Large intestine (tissue), 3 donors: ENCODE results near the gene PTDSS2. TPM values are rescaled to one million over a fixed set of nuclear protein-coding genes. Genes with fewer than 3 reads are reported as not detected.

ENCODE experiments used
- DNase-seq, 2 donors: peaks; one replicate each; pipeline versions ENCODE4 v3.0.0 to v3.0.0-alpha.2; 2013
- H3K27ac ChIP-seq: one replicate; pipeline ENCODE4 v1.5.1; 2013; ENCODE audit warnings: low read length
- H3K27me3 ChIP-seq: 2 replicates; pipeline ENCODE4 v1.6.1; 2013; ENCODE audit warnings: low read length; ENCODE audit not compliant: control insufficient read depth, insufficient read depth
- H3K36me3 ChIP-seq: 2 replicates; pipeline ENCODE4 v1.6.1; 2013; ENCODE audit warnings: low read length; ENCODE audit not compliant: control insufficient read depth, insufficient read depth
- H3K4me1 ChIP-seq: one replicate; pipeline ENCODE4 v1.6.1; 2013; ENCODE audit warnings: low read length; ENCODE audit not compliant: control insufficient read depth, insufficient read depth
- H3K4me3 ChIP-seq: one replicate; pipeline ENCODE4 v1.5.1; 2013; ENCODE audit warnings: low read length
- H3K9me3 ChIP-seq: one replicate; pipeline ENCODE4 v1.6.1; 2013; ENCODE audit warnings: mild to moderate bottlenecking, low read depth, low read length, moderate library complexity; ENCODE audit not compliant: control insufficient read depth
- WGBS: methylation state at CpG from one replicate; pipeline ENCODE4 v1.1.5; 2013; ENCODE audit warnings: low lambda C conversion rate; ENCODE audit not compliant: insufficient coverage; 5-methylcytosine and 5-hydroxymethylcytosine counted together
- polyA plus RNA-seq: library from polyadenylated mRNA; unstranded; fragments of 120-200 nt; gene quantifications from one replicate; pipeline ENCODE4 v1.2.1, GENCODE V29; 2013

Gene PTDSS2
- polyA plus RNA-seq, 1 donor, result 21.1 TPM

DNA sequence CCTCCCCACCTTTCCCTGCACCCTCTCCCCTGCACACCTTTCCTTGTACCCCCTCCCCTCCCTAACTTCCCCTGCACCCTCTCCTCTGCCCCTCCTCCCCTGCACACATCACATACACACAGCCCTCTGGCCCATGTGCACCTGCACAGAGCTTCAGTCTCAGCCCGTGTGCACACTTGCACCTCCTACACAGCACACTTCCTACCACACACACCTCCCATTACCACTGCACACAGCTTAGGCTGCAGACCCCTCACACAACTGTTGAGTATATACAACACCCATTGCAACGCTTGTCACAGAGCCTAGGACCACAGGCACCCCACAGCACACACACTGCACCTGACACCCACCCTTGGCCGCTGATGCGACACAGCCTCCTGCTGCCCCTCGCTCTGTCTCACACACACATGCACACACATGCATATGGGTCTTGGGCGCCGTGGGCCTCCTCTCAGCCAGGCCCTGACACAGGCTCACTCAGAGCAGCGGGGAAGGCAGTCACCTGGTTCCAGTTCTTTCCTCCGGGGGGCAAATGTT is 35.7 kb upstream of the PTDSS2 start:
- H3K4me1 ChIP-seq, result peaks cover 30% of the 10 kb centered on the region
- H3K27me3 ChIP-seq, result peaks cover 25% of the 10 kb centered on the region
- no CpG with 5 or more reads among the region's 9 CpGs for WGBS
- peak overlapping the region; percentile 13 for H3K4me3 ChIP-seq
- peaks cover 4% of the 10 kb centered on the region for H3K36me3 ChIP-seq
- no peak for DNase-seq
- H3K9me3 ChIP-seq, result no peaks in the 10 kb centered on the region
- H3K27ac ChIP-seq, result no peak overlapping the region

DNA sequence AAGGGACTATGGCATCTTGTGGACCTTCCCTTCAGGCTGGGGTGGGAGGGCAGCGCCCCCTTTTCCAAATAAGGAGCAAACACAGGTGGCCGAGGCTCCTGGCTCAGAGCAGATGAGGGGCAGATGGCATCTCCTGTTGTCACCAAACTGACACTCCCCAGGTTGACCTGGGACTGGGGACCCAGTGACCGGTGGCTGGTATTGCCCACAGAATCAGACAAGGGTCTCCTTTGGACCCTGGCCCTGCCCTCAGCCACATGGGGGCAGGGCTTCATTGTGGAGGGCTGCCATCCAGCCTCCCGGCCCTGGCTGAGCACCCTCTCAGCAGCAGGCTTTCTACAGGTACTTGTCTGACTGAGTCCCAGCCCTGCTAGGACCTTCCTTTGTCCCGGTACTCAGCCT is 34.4 kb upstream of the PTDSS2 start:
- H3K9me3 ChIP-seq, result peaks cover 8% of the 10 kb centered on the region
- H3K27me3 ChIP-seq, result peaks cover 29% of the 10 kb centered on the region
- H3K4me3 ChIP-seq, result peak overlapping the region; percentile 87
- WGBS, result no CpG with 5 or more reads among the region's 5 CpGs
- DNase-seq, result peak in 1 of 2 donors; percentile 47
- peaks cover 12% of the 10 kb centered on the region for H3K36me3 ChIP-seq
- peaks cover 30% of the 10 kb centered on the region for H3K4me1 ChIP-seq
- peak overlapping the region; percentile 98 for H3K27ac ChIP-seq

DNA sequence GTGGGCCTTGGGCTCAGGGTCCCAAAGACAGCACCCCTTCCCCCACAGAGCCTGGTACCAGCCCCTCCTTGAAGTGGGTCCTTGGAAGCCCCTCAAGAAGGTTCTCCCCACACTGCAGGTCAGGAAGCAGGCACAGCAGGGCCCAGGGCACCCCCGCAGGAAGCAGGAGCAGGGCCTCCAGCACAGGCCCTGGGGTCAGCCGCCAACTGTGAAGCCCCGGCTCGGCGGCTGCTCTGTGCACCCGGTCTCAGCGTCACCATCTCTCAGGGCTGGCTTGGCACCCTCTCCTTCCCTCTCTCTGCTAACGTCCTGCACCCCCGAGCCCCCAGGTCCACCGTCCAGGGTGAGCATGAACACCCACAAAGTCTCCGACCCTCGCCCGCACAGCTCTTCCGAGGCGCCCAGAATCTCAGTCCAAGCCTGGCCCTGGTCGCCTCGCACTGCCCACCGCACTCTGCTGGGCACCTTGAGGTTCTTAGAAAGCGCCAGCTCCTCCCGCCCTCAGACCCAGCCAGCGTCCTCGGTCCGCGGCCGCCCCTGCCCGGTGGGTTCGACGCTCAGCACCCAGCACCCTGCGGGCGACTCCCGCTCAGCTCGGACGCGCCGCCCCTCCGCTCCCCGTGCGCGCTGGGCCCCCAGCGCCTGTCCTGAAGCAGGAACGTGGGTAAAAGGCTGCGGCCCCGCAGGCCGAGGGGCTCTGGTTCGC is 33.9 kb upstream of the PTDSS2 start:
- peak overlapping the region; percentile 98 for H3K27ac ChIP-seq
- H3K4me3 ChIP-seq, result peak overlapping the region; percentile 87
- DNase-seq, result peak in 1 of 2 donors; percentile 31
- peaks cover 29% of the 10 kb centered on the region for H3K27me3 ChIP-seq
- H3K36me3 ChIP-seq, result peaks cover 16% of the 10 kb centered on the region
- WGBS, result no CpG with 5 or more reads among the region's 45 CpGs
- peaks cover 30% of the 10 kb centered on the region for H3K4me1 ChIP-seq
- H3K9me3 ChIP-seq, result peaks cover 12% of the 10 kb centered on the region

DNA sequence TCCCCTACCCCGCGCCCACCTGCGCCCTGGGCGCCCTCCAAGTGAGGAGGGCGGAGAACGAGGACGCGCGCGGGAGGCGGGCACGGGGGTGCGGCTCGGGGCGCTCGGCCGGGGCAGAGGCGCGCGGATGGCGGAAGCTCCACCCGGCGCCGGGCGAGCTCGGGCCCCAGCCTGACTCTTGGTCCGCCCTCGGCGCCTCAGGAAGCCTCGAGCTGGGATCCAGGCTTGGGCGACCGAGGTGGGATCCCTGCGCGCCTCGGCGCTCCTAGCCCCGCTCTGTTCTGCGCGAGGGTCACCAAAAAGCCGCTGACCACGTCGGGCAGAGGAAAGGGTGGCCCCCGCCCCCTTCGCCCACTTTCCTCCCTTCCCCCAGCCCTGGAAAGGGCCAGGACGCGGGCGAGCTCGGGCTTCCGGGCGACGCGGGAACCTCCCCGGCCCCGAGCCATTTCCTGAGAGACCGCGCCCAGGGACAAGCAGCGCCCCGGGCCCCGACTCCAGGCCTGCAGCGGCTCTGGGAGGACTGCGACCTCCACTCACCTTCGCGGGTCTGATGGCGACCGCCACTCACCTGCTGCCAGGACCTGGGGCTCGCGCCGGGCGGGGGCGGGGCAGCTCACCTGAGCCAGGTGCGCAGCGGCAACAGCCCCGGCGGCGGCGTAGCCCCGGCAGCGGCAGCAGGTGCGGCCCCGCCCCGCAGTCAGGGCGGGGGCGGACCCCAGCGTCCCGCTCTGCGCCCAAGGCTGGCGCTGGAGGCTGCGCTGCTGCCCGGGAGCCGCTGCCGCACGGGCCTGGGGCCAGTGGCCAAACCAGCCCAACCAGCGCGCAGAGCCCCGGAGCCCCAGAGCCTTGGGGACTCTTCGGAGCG is 33.1 kb upstream of the PTDSS2 start:
- DNase-seq, result peak; percentile 75 to 89
- H3K4me1 ChIP-seq, result peaks cover 36% of the 10 kb centered on the region
- WGBS, result no CpG with 5 or more reads among the region's 97 CpGs

DNA sequence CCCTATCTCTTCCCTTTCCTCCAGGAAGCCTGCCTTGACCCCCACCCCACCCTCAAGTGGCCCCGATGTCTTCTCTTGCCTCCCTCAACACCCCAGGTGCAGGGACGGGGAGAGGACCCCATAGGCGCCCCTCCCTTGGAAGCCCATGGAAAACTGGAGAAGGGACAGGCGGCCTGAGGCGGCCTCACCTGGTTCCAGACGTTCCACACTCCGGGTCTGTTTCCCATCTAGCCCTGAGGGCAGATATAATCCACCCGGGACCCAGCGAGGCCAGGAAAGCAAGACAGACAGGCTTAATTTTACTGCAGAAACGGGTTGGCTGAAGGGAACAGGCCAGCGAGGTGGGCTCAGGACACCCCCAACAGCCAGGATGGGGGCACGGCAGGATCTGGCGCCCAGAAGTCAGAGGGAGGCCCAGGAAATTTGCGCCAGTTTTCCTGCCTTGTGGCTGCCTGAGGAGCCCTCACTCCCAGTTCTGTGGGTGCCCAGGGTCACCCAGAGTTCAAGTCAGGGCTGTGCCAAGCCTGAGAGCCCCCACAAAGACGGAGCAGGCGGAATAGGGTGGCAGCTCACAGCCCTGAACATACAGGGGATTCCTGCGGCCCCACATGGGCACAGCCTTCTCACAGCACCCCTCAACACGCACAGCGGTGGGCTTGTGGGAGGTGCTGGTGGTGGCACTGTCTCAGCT is 32.3 kb upstream of the PTDSS2 start:
- peaks cover 29% of the 10 kb centered on the region for H3K27me3 ChIP-seq
- peaks cover 16% of the 10 kb centered on the region for H3K9me3 ChIP-seq
- H3K36me3 ChIP-seq, result peaks cover 16% of the 10 kb centered on the region
- DNase-seq, result no peak
- peak overlapping the region; percentile 77 for H3K27ac ChIP-seq
- no CpG with 5 or more reads among the region's 19 CpGs for WGBS
- peaks cover 41% of the 10 kb centered on the region for H3K4me1 ChIP-seq
- peak overlapping the region; percentile 87 for H3K4me3 ChIP-seq

More for the DNA sequence above, 33.1 kb upstream of the PTDSS2 start:
- Histone ChIP-seq H3K27ac (peak overlapping the region; percentile 98), H3K36me3 (peaks cover 16% of the 10 kb centered on the region), H3K27me3 (peaks cover 29% of the 10 kb centered on the region), H3K9me3 (peaks cover 16% of the 10 kb centered on the region), H3K4me3 (peak overlapping the region; percentile 87)

DNA sequence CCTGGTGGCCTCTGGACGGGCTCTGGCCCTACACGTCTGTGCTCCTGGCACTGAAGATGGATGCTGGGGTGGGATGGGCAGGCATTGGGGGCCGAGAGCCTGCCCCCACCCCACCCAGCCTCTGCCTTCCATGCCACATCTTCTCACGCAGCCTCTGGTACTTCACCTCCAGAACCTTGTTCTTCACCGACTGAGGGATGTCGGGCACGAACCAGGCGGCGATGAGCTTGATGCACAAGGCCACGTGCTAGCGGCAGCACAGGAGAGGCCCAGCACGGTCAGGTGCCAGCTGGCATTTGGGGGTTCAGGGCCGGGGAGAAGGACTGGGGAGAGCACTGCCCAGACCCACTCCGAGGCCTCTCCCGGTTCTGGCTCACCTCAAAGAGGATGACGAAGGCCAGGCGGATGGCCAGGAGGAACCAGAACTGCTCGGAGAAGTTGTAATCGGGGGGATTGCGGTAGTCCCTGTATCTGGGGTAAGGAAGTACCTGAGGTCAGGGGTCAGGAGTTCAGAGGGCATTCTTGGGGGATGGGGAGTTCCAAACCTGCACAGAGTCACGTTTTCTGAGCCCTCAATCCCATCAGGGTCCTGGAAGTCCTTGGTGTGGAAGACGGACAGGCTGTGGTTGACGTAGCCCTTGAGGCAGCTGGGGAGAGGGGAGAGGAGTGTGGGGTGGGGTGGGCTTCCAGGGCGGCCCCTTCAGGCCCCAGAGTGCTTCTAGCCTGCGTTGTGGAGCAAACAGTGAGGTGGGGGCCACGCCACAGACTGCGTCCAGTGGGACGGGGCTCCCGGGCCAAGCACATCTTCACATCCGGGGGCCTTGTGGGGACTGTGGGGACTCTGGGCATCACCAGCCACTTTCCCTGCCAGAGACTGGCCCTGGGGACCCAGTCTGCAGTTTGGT is 31.5 kb upstream of the PTDSS2 start:
- Histone ChIP-seq H3K9me3 (peaks cover 16% of the 10 kb centered on the region), H3K27ac (no peak overlapping the region), H3K36me3 (peaks cover 17% of the 10 kb centered on the region), H3K4me1 (peaks cover 41% of the 10 kb centered on the region), H3K27me3 (peaks cover 29% of the 10 kb centered on the region), H3K4me3 (no peak overlapping the region)
- WGBS, result no CpG with 5 or more reads among the region's 30 CpGs
- DNase-seq, result no peak

DNA sequence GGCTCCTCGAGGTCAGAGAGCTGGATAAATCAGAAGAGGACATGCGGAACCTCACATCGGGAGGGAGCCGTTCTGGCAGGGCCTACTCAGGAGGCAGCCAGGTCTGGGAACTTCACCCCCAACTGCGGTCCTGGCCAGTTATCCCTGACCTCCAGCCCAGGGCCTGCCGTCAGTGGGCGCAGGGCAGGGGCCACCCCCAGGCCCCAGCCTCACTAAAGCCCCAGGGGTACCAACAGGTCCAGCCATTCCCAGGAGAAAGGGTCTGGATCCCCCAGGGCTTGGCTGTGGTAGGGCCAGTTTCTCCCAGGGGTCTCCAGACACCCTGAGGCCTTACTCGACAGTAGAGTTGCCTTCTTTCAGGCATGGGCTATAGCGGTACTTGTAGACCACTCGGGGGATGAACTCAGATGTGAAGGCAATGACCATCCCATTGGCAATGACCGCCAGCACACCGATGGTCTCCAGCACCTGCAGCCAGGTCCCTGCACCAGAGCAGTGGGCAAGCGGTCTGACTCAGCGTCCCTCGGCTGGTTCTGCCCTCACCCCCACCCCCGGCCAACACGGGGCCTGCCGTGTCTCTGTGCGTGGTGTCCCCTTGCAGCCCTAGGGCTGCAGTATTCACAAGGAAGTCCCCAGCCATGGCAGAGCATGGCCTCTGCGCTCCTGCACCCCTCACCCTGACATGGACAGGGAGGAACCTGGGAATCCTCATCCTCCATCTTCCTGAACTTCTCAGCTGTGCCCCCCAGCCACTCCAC is 30.7 kb upstream of the PTDSS2 start:
- Histone ChIP-seq H3K27me3 (peaks cover 29% of the 10 kb centered on the region), H3K36me3 (peaks cover 20% of the 10 kb centered on the region), H3K9me3 (peaks cover 16% of the 10 kb centered on the region), H3K4me1 (peaks cover 35% of the 10 kb centered on the region), H3K4me3 (no peak overlapping the region), H3K27ac (no peak overlapping the region)
- DNase-seq, result no peak
- WGBS, result no CpG with 5 or more reads among the region's 20 CpGs

DNA sequence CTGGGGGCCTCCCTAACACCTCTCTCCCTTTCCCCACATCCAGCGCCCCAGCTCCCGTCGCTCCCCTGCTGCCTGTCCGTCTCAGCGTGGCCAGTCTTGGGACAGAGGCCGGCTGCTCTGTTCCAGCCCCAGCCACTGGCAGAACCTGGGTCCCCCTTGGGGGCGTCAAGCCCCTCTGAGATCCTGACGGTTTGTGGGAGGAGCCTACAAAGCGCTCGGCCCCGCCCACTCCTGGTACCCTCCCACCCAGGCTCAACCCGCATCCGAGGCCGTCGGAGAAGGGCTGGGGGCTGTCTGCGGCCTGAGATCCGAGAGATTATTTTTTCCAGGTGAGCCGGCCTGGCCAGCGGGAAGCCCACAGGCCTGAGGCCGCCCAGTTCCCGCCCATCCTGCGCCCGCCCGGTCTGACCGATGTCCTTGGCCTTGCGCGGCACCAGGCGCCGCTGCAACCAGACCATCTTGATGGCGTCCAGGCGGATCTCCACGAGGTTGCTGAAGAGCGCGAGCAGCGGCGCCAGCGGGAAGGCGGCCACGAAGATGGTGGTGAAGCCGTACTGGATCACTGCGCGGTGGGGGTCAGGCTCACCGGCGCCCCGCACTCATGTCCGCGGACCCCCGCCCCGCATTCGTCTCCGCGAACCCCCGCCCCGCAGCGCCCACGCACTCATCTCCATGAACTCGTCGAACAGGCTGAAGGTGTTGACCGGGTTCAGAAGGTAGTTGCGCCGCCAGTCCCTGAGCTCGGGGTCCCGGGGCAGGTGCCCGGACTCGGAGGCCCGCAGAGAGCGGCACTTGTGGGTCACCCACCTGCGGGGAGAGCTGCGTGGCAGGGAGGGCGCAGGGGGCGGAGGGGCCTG is 29.8 kb upstream of the PTDSS2 start:
- peaks cover 20% of the 10 kb centered on the region for H3K36me3 ChIP-seq
- H3K27me3 ChIP-seq, result peaks cover 29% of the 10 kb centered on the region
- no CpG with 5 or more reads among the region's 71 CpGs for WGBS
- H3K27ac ChIP-seq, result no peak overlapping the region
- no peak for DNase-seq
- peaks cover 16% of the 10 kb centered on the region for H3K9me3 ChIP-seq
- no peak overlapping the region for H3K4me3 ChIP-seq
- peaks cover 27% of the 10 kb centered on the region for H3K4me1 ChIP-seq
